Activated CD4-positive, alpha-beta T cell treated with anti-CD3 and anti-CD28 coated beads, Interleukin-2, amount 50 U/mL, for 4 hours (primary cell): ENCODE data around the gene ENDOU.

Source experiments
- DNase-seq, 2 experiments: peaks; one replicate each; pipeline ENCODE4 v3.0.0-alpha.2; 2020

The ENDOU gene

GRCh38 chr12:47725091-47725772 lies at the start of gene ENDOU:
TSS of gene ENDOU (minus strand) at chr12:47725490. CDS start at chr12:47725413, 77 bp downstream.
- DNase-seq, result no peak

GRCh38 chr12:47774663-47775062 lies 49.4 kb upstream of the ENDOU start:
- DNase-seq, result no peak

- DNase-seq, result no peak
Observed at GRCh38 chr12:47773858-47774580, 48.7 kb upstream of the ENDOU start.

GRCh38 chr12:47773062-47773857 lies 48.0 kb upstream of the ENDOU start, which contains the start of gene SLC48A1:
TSS of gene SLC48A1 (plus strand) at chr12:47773238. CDS start at chr12:47773305, 67 bp downstream.
- peak; percentile 59 to 61 for DNase-seq

- DNase-seq, result no peak
Observed at GRCh38 chr12:47772738-47773061, 47.4 kb upstream of the ENDOU start.

- no peak for DNase-seq
Observed at GRCh38 chr12:47772094-47772660, 46.9 kb upstream of the ENDOU start.

GRCh38 chr12:47771304-47771703 lies 46.0 kb upstream of the ENDOU start:
- DNase-seq, result no peak

GRCh38 chr12:47770086-47770726 lies 44.9 kb upstream of the ENDOU start:
- DNase-seq, result no peak

- no peak for DNase-seq
Observed at GRCh38 chr12:47769234-47770085, 44.2 kb upstream of the ENDOU start.

GRCh38 chr12:47768323-47768811 lies 43.1 kb upstream of the ENDOU start:
- no peak for DNase-seq

GRCh38 chr12:47767216-47767724 lies 42.0 kb upstream of the ENDOU start:
- DNase-seq, result peak; percentile 71 to 75

- no peak for DNase-seq
Observed at GRCh38 chr12:47766502-47767215, 41.4 kb upstream of the ENDOU start.

- DNase-seq, result no peak
Observed at GRCh38 chr12:47763481-47764346, 38.4 kb upstream of the ENDOU start.

GRCh38 chr12:47762850-47763465 lies 37.7 kb upstream of the ENDOU start:
- no peak for DNase-seq

GRCh38 chr12:47758834-47759690 lies 33.8 kb upstream of the ENDOU start, which contains the start of gene RAPGEF3:
TSS of gene RAPGEF3 (minus strand) at chr12:47758880. CDS start at chr12:47758556, 324 bp downstream.
- DNase-seq, result peak; percentile 55 to 61

- DNase-seq, result no peak
Observed at GRCh38 chr12:47758584-47758833, 33.2 kb upstream of the ENDOU start.

GRCh38 chr12:47757840-47758583 lies 32.7 kb upstream of the ENDOU start:
- no peak for DNase-seq
